Measurements from ENCODE around the gene PSD2.

The PSD2 gene

DNA sequence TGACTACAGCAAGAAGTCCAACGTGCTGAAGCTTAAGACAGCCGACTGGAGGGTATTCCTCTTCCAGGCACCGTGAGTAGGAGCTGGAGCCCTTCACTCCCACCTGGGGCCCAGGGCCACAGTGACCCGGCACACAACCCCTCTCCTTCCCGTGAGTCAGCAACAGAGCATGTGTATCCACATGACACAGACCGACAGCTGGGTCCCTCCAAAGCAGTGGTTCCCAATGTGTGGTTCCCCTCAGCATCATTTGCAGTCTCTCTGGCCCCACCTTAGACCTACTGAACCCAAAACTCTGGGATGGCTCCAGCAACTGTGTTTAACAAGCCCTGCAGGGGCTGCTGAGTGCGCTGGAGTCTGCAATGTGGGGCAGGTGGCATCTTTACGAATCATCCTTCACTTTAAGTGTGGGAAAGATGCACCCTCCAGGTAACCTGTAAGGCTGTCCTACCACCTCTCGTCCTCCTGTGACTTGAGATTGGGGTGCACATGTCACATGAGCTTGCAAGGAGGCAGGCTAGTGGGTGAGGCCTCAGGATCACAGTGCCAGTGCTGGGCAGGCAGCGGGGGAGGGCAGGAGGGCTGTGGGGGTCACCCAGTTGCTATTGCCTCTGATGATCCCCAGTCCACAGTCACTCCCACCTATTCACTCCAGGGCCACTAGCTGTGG, 42.2 kb downstream of the PSD2 start:
- TF ChIP-seq, protein P1, sequence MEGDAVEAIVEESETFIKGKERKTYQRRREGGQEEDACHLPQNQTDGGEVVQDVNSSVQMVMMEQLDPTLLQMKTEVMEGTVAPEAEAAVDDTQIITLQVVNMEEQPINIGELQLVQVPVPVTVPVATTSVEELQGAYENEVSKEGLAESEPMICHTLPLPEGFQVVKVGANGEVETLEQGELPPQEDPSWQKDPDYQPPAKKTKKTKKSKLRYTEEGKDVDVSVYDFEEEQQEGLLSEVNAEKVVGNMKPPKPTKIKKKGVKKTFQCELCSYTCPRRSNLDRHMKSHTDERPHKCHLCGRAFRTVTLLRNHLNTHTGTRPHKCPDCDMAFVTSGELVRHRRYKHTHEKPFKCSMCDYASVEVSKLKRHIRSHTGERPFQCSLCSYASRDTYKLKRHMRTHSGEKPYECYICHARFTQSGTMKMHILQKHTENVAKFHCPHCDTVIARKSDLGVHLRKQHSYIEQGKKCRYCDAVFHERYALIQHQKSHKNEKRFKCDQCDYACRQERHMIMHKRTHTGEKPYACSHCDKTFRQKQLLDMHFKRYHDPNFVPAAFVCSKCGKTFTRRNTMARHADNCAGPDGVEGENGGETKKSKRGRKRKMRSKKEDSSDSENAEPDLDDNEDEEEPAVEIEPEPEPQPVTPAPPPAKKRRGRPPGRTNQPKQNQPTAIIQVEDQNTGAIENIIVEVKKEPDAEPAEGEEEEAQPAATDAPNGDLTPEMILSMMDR (IDR thresholded peaks at IDR 0.05; ENCODE audit: low read depth, low read length), result no peak
- no peak for DNase-seq (ENCODE audit: low read depth in 2 of 2)
- no peak overlapping the region for H3K4me3 ChIP-seq (replicated peaks in 1 of 2; ENCODE audit: low read depth in 2 of 2, low read length in 2 of 2)

DNA sequence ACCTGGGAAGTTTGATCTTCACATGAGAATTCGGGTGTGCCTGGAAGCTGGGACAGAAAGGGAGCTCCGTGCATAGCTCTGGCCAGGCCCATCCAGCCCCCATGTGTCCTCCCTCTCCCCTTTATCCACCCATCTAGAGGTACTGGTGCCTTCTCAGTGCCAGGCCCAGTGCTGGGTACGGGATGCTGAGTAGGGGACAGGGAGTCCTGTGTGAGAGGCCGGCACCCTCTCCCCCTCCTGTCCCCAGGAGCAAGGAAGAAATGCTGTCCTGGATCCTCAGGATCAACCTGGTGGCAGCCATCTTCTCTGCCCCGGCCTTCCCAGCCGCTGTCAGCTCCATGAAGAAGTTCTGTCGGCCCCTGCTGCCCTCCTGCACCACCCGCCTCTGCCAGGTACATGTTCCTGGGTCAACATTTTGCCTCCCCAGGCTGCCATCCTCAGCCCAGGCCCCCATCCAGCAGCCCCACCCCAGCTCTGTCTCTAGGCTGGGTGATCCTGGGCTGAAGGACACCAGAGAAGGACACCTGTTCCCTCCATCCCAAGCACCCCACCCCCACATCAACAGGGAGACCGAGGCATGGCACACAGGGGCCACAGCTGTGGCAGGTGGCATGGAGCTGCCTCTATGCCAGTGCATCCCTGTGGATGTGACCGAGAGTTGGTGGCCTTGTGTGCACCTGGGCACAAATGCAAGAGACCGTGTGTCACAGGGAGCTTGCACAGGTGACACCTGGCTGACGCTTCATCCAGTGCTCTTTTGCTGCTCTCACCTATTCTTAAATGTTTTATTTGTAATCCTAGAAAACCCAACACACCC, 43.0 kb downstream of the PSD2 start:
- no peak for DNase-seq (ENCODE audit: low read depth in 2 of 2)

DNA sequence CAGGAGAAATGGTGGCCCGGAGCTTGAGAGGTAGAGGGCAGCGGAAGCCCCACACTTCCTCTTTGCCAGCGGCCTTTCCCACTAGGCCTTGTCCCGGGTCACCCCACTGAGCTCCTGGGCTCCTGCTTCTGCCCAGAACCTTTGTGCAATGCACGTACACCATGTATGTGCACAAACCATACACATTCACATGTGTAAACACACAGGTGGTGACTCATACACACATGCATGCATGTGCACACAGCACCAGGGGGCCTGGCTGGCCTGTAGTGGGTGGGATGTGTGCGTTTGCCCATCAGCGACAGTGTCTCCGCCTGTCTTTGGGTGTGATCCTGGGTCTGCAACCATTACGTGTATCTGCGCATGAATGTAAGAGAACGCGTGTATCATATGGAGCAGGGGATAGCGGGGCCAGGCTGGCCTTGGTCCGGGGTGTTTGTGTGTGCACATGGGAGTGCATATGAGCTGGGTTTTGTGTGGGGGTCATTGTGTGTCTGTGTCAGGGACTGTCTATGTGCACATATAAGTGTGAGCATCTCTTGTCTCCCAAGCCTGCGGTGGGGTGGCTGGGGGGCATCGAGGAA, 43.7 kb downstream of the PSD2 start:
- TF ChIP-seq, protein P1 (IDR thresholded peaks at IDR 0.05; ENCODE audit: low read depth, low read length), result no peak
- no peak overlapping the region for H3K4me3 ChIP-seq (replicated peaks in 1 of 2; ENCODE audit: low read depth in 2 of 2, low read length in 2 of 2)
- no peak for DNase-seq (ENCODE audit: low read depth in 2 of 2)

More for the DNA sequence above, 43.0 kb downstream of the PSD2 start:
- TF ChIP-seq, protein P1 (IDR thresholded peaks at IDR 0.05; ENCODE audit: low read depth, low read length), result no peak
- H3K4me3 ChIP-seq (replicated peaks in 1 of 2; ENCODE audit: low read depth in 2 of 2, low read length in 2 of 2), result no peak overlapping the region

DNA sequence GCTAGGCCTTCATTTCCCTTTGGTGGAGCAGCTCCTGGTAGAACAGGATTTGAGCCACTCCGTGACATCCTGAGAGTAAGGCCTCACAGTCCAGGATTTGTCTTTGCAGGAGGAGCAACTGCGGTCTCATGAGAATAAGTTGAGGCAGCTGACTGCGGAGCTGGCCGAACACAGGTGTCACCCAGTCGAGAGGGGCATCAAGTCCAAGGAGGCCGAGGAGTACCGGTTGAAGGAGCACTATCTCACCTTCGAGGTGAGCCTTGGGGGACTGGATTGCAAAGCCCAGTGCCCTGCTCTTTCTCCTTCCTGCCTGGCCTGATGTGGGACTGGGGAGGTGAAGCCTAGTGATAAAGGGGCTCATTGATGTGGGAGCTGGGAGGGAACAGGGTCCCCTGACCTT, 44.3 kb downstream of the PSD2 start:
- no peak for DNase-seq (ENCODE audit: low read depth in 2 of 2)

DNA sequence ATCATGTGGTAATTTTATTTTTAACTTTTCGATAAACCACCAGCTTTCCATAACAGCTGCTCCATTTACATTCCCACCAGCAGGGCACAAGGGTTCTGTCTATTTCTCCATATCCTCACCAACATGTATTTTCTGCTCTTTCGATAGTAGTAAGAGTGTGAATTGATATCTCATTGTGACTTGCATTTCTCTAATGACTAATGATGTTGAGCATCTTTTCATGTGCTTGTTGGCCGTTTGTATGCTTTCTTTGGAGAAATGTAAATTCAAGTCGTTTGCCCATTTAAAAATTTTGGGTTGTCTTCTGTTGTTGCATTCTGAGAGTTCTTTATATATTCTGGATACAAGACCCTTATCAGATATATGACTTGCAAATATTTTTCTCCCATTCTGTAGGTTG, 45.9 kb downstream of the PSD2 start:
- TF ChIP-seq, protein P1 (IDR thresholded peaks at IDR 0.05; ENCODE audit: low read depth, low read length), result no peak
- DNase-seq (ENCODE audit: low read depth in 2 of 2), result no peak

More for the DNA sequence above, 44.3 kb downstream of the PSD2 start:
- H3K4me3 ChIP-seq (replicated peaks in 1 of 2; ENCODE audit: low read depth in 2 of 2, low read length in 2 of 2), result no peak overlapping the region
- TF ChIP-seq, protein P1 (IDR thresholded peaks at IDR 0.05; ENCODE audit: low read depth, low read length), result no peak

DNA sequence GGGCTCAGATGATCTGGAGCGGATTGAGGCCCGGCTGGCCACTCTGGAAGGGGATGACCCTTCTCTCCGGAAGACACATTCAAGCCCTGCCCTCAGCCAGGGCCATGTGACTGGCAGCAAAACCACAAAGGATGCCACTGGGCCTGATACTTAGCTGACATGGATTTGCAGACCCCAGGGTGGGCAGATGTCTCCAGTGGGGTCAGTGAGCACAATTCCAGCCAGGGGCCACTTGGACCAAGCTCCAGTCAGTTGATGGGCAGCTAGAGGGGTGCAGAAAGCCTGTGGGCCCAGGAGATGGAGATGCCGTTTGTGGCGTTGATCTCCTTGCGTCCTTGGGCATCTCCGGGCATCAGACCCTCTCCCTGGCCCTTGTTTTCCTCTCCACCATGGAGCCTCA, 46.7 kb downstream of the PSD2 start:
- no peak overlapping the region for H3K4me3 ChIP-seq (replicated peaks in 1 of 2; ENCODE audit: low read depth in 2 of 2, low read length in 2 of 2)
- no peak for DNase-seq (ENCODE audit: low read depth in 2 of 2)
- TF ChIP-seq, protein P1 (IDR thresholded peaks at IDR 0.05; ENCODE audit: low read depth, low read length), result no peak

More for the DNA sequence above, 45.9 kb downstream of the PSD2 start:
- H3K4me3 ChIP-seq (replicated peaks in 1 of 2; ENCODE audit: low read depth in 2 of 2, low read length in 2 of 2), result no peak overlapping the region
